Left renal cortex interstitium (tissue), 4 donors: ENCODE results near the gene PTPRH. TPM values are rescaled to one million over a fixed set of nuclear protein-coding genes. Genes with fewer than 3 reads are reported as not detected.

Source experiments
- DNase-seq, 4 donors: peaks; one replicate each; pipeline ENCODE4 v3.0.0-alpha.2; 2013; ENCODE audit warnings: low read depth in 4 of 4, low spot score in 2 of 4, missing footprints in 1 of 4
- polyA plus RNA-seq, 4 donors: library from polyadenylated mRNA; unstranded; fragments of 120-200 nt; gene quantifications; one replicate each; pipeline ENCODE4 v1.2.1, GENCODE V29; 2013; ENCODE audit not compliant: insufficient read length in 4 of 4

PTPRH gene
- polyA plus RNA-seq, 4 donors = 0.06 to 0.17 (median 0.11) TPM

DNA sequence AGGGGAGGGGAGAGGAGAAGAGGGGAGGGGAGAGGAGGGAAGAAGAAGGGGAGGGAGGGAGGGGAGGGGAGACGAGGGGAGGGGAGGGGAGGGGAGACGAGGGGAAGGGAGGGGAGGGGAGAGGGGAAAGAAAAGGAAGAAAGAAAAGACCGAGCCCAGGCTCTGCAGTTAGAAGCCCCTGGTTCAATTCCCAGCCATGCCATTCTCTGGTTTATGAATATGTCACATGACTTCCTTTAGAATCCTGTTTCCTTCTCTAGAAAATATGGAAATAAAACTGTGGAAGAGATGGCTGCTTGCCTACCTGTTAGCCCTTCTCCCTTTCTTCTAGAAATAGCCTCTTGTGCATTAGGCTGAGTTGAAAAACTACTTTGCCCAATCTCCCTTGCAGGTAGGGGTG is 74.6 kb downstream of the PTPRH start:
- no peak for DNase-seq

DNA sequence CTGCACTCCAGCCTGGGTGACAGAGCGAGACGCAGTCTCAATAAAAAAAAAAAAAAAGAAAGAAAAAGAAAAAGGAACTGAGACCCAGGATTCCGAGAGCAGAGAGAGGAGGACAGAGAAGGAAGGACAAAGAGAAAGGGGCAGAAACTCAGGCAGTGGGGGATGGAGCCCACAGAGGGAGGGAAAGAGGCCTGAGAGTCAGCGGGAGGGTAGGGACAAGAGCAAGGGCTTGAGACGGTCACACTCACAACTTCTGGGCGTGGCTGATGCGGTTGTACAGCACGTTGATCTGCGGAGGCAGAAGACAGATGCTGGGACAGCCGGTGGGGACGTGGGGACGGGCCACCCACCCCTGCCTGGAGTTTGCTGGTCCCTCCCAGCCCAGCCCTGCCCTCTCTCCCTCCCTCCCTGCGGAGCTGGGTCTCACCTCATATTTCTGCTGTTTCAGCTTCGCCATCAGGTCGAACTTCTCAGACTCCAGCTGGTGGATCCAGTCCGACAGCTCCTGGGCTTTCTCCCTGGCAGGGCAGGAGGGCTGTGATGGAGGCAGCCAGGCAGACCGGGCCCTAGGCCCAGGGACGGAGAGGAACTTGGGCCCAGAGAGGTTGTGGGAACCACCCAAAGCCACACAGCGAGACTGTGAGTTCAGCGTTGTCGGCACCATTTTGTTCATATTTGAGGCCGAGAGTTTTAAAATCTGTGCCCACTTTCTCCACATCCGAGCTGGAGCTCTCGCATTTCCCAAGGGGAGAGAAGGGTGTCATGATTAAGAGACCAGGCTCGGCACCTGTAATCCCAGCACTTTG is 75.5 kb downstream of the PTPRH start:
- DNase-seq = no peak

DNA sequence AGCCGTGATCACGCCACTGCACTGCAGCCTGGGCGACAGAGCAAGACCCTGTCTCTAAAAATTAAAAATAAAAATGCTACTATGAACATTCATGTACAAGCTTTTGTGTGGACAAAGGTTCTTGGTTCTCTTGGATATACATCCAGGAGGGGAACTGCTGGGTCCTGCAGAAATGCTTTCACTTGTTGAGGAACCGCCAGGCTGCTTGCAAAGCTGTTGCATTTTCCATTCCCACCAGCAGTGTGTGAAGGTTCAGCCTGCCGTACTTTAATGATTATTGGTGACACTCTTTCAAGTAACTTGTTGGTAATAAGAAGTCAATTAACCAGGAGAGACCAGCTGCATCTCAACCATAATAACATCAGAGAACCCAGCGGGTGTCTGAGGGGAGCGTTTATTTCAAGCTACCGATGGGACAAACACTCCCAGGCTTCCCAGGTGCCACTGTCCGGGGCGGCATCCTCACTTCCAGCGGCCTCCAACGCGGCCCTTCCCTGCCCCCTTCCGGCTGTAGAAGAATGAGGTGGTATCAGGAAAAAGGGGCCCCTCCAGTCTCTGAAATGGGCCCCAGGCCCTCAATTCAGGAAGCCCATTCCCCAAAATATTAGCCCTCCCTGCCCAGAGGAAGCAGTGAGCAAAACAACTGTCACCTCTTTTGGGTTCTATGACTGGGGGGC is 76.7 kb downstream of the PTPRH start:
- DNase-seq = no peak

DNA sequence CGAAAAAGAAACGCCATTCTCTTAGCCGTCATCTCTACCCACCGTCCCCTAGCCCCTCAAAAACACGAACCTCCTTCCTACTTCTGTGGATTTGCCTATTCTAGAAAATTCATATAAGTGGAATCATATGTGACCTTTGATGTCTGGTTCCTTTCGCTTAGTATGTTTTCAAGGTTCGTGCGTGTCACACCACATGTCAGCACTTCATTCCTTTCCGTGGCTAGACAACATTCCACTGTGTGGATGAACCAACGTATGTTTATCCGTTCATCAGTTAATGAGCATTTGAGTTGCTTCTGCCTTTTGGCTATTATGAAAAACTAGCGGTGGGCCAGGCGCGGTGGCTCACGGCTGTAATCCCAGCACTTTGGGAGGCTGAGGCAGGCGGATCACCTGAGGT is 77.9 kb downstream of the PTPRH start:
- DNase-seq = no peak

Other genes starting within 250 kb of the PTPRH start
- gene NLRP2, start 243.1 kb downstream of the PTPRH start, polyA plus RNA-seq = 10 to 100 TPM in 3 of 4 donors, 1 to 10 TPM in 1; 4.7 to 30.3 (median 15.6) TPM
- 1 to 10 TPM in 1 of 4 donors, under 1 TPM in 3; 0.32 to 1.5 (median 0.62) TPM for gene GP6, start 171.2 kb downstream of the PTPRH start, polyA plus RNA-seq
- gene RDH13, start 146.4 kb downstream of the PTPRH start, polyA plus RNA-seq = 10 to 100 TPM; 12.2 to 29.8 (median 23.9) TPM
- 10 to 100 TPM; 38.4 to 86.0 (median 63.3) TPM for gene EPS8L1, start 133.6 kb downstream of the PTPRH start, polyA plus RNA-seq
- gene PPP1R12C, start 91.9 kb downstream of the PTPRH start, polyA plus RNA-seq = 100 to 1,000 TPM in 2 of 4 donors, 10 to 100 TPM in 2; 58.7 to 123 (median 100) TPM
- 1 to 10 TPM; 2.7 to 7.7 (median 4.1) TPM for gene TNNT1, start 60.3 kb downstream of the PTPRH start, polyA plus RNA-seq
- gene TNNI3, start 51.8 kb downstream of the PTPRH start, polyA plus RNA-seq = 1 to 10 TPM; 3.3 to 6.6 (median 4.4) TPM
- 1 to 10 TPM; 5.1 to 10.0 (median 9.6) TPM for gene DNAAF3, start 42.9 kb downstream of the PTPRH start, polyA plus RNA-seq
- gene SYT5, start 29.2 kb downstream of the PTPRH start, polyA plus RNA-seq = under 1 TPM; 0.07 to 0.71 (median 0.17) TPM
- gene TMEM86B, start 19.3 kb upstream of the PTPRH start, polyA plus RNA-seq = 1 to 10 TPM; 2.4 to 7.4 (median 4.0) TPM
- 10 to 100 TPM; 37.3 to 61.5 (median 51.1) TPM for gene PPP6R1, start 49.5 kb upstream of the PTPRH start, polyA plus RNA-seq
- gene HSPBP1, start 70.6 kb upstream of the PTPRH start, polyA plus RNA-seq = 10 to 100 TPM; 26.0 to 51.5 (median 42.0) TPM
- 10 to 100 TPM; 14.4 to 21.4 (median 15.9) TPM for gene BRSK1, start 74.5 kb upstream of the PTPRH start, polyA plus RNA-seq
- gene TMEM150B, start 115.8 kb upstream of the PTPRH start, polyA plus RNA-seq = 1 to 10 TPM; 1.0 to 1.7 (median 1.3) TPM
- gene KMT5C, start 130.4 kb upstream of the PTPRH start, polyA plus RNA-seq = 10 to 100 TPM; 13.5 to 36.8 (median 27.2) TPM
- 1 to 10 TPM in 3 of 4 donors, under 1 TPM in 1; 0.76 to 1.8 (median 1.4) TPM for gene COX6B2, start 145.2 kb upstream of the PTPRH start, polyA plus RNA-seq
- gene GARIN5B, start 153.8 kb upstream of the PTPRH start, polyA plus RNA-seq = under 1 TPM; 0.08 to 0.49 (median 0.21) TPM
- 1 to 10 TPM; 1.0 to 2.6 (median 1.6) TPM for gene IL11, start 161.0 kb upstream of the PTPRH start, polyA plus RNA-seq
- under 1 TPM in 2 of 4 donors, not detected in 2; 0.40 to 0.76 TPM for gene TMEM190, start 167.3 kb upstream of the PTPRH start, polyA plus RNA-seq
- 1 to 10 TPM in 2 of 4 donors, under 1 TPM in 2; 0.18 to 2.4 (median 1.0) TPM for gene TMEM238, start 174.8 kb upstream of the PTPRH start, polyA plus RNA-seq
- 1,000 to 10,000 TPM in 3 of 4 donors, 100 to 1,000 TPM in 1; 826 to 1,568 (median 1,229) TPM for gene RPL28, start 176.4 kb upstream of the PTPRH start, polyA plus RNA-seq
- gene UBE2S, start 198.3 kb upstream of the PTPRH start, polyA plus RNA-seq = 10 to 100 TPM; 38.3 to 71.0 (median 48.0) TPM
- gene SHISA7, start 233.8 kb upstream of the PTPRH start, polyA plus RNA-seq = under 1 TPM; 0.16 to 0.38 (median 0.22) TPM